Gastrocnemius medialis (tissue), 4 donors: Measurements from ENCODE around the gene WWOX. TPM values are rescaled to one million over a fixed set of nuclear protein-coding genes. Genes with fewer than 3 reads are reported as not detected.

Experiments used
- ATAC-seq, 2 donors: fragments of 150-250 bp; one replicate each; pipeline ENCODE4 v1.9.1; 2016
- DNase-seq, 2 donors: peaks; one replicate each; pipeline ENCODE4 v3.0.0-alpha.2; 2019
- H3K27ac ChIP-seq, 4 donors: fragments of 200-600 bp; sonication (generic); 1 replicate in 1 of 4; 2 replicates in 3 of 4; pipeline ENCODE4 v1.5.1; 2016 to 2018; ENCODE audit warnings: mild to moderate bottlenecking in 2 of 4, moderate library complexity in 1 of 4
- H3K27me3 ChIP-seq, 3 donors: fragments of 200-600 bp; sonication (generic) in 2 of 3; 1 replicate in 1 of 3; 2 replicates in 2 of 3; pipeline versions ENCODE4 v1.5.1 to v1.6.0; 2016 to 2019; ENCODE audit warnings: mild to moderate bottlenecking in 1 of 3, moderate library complexity in 1 of 3
- H3K36me3 ChIP-seq, 2 donors: fragments of 200-600 bp; sonication (generic) in 1 of 2; one replicate each; pipeline ENCODE4 v1.5.1; 2017 to 2018
- H3K4me1 ChIP-seq, 2 donors: fragments of 200-600 bp; sonication (generic) in 1 of 2; one replicate each; pipeline ENCODE4 v1.5.1; 2016 to 2017; ENCODE audit warnings: mild to moderate bottlenecking in 2 of 2
- H3K4me3 ChIP-seq, 4 donors: fragments of 200-600 bp; sonication (generic) in 3 of 4; 1 replicate in 1 of 4; 2 replicates in 3 of 4; pipeline ENCODE4 v1.5.1; 2016 to 2019; ENCODE audit warnings: mild to moderate bottlenecking in 2 of 4
- H3K9me3 ChIP-seq, 3 donors: fragments of 200-600 bp; sonication (generic) in 2 of 3; 1 replicate in 1 of 3; 2 replicates in 2 of 3; pipeline ENCODE4 v1.5.1; 2016 to 2019
- POLR2A ChIP-seq, 2 donors: fragments of 450-650 bp; IDR thresholded peaks; one replicate each; pipeline ENCODE4 v1.6.1; 2017; ENCODE audit warnings: antibody characterized with exemption in 2 of 2, mild to moderate bottlenecking in 2 of 2, moderate library complexity in 2 of 2
- in situ Hi-C, 4 donors: fragments of 200-750 bp; cut with MboI; loops; one replicate each; pipeline versions ENCODE4 v1.15.0 to v1.8.0; 2017; ENCODE audit warnings: low sequenced_read_pairs in 4 of 4
- intact Hi-C: fragments of 100-400 bp; cut with DNase I; formaldehyde crosslinking; loops from one replicate; pipeline ENCODE4 v1.15.1; 2023; ENCODE audit warnings: low total_unique reads
- total RNA-seq, 4 donors: library from RNA; depleted of rRNA; stranded (reverse); fragments of >200 nt; gene quantifications; one replicate each; pipeline versions ENCODE4 v1.1.0 to v1.2.3, GENCODE V29; 2016
- TF ChIP-seq, protein P1 (sequence below), 5 experiments: fragments of 450-650 bp in 3 of 5; fragments of 200-600 bp in 2 of 5; sonication (generic) in 2 of 5; IDR thresholded peaks in 4 of 5; conservative IDR thresholded peaks in 1 of 5; 1 replicate in 4 of 5; 2 replicates in 1 of 5; pipeline ENCODE4 v1.5.1; 2016 to 2019; ENCODE audit warnings: antibody characterized with exemption in 5 of 5, mild to moderate bottlenecking in 3 of 5, moderate library complexity in 3 of 5

The WWOX gene
- total RNA-seq, 4 donors from 2014 or later: 3.3 to 13.0 (median 6.0) TPM

DNA sequence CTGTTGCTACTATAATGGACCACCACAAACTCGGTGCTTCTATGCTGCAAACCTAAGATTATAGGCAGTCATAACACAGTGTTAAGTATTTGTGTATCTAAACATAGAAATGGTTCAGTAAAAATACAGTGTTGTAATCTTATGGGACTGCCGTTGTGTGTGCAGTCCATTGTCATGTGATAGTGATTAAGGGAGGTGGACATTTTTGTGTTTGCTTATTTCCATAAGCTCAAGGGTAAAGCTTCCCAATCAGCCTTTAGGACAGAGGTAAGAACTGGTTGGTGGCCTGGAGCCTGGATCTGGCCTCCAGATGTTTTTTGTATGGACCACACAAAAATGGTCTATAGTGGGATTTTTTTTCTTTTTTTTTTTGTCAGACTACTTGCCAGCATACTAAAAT lies 29.9 kb downstream of the WWOX start:
- TF ChIP-seq POLR2A (IDR thresholded peaks at IDR 0.05): no peak
- TF ChIP-seq, protein P1, sequence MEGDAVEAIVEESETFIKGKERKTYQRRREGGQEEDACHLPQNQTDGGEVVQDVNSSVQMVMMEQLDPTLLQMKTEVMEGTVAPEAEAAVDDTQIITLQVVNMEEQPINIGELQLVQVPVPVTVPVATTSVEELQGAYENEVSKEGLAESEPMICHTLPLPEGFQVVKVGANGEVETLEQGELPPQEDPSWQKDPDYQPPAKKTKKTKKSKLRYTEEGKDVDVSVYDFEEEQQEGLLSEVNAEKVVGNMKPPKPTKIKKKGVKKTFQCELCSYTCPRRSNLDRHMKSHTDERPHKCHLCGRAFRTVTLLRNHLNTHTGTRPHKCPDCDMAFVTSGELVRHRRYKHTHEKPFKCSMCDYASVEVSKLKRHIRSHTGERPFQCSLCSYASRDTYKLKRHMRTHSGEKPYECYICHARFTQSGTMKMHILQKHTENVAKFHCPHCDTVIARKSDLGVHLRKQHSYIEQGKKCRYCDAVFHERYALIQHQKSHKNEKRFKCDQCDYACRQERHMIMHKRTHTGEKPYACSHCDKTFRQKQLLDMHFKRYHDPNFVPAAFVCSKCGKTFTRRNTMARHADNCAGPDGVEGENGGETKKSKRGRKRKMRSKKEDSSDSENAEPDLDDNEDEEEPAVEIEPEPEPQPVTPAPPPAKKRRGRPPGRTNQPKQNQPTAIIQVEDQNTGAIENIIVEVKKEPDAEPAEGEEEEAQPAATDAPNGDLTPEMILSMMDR (IDR thresholded peaks at IDR 0.05 in 4 of 5, conservative IDR thresholded peaks at IDR 0.05 in 1 of 5): no peak
- intact Hi-C loops (loop anchor here (10.0 kb wide), 1 partner anchor 1955 kb away; no protein-coding TSS in a partner anchor), in situ Hi-C loops (loop anchor here in 3 of 4 donors (10.0 to 25.0 kb wide), 3 partner anchors 105 to 1475 kb away; partner anchors contain the start of gene MAF (in 1 of the 3))
- DNase-seq (no peak), ATAC-seq (no peak)
- Histone ChIP-seq H3K27me3 (no peaks in the 10 kb centered on the region), H3K4me3 (no peak overlapping the region), H3K4me1 (peaks cover 14 to 27% of the 10 kb centered on the region in 2 donors), H3K27ac (no peak overlapping the region), H3K36me3 (no peaks in the 10 kb centered on the region), H3K9me3 (no peaks in the 10 kb centered on the region)

DNA sequence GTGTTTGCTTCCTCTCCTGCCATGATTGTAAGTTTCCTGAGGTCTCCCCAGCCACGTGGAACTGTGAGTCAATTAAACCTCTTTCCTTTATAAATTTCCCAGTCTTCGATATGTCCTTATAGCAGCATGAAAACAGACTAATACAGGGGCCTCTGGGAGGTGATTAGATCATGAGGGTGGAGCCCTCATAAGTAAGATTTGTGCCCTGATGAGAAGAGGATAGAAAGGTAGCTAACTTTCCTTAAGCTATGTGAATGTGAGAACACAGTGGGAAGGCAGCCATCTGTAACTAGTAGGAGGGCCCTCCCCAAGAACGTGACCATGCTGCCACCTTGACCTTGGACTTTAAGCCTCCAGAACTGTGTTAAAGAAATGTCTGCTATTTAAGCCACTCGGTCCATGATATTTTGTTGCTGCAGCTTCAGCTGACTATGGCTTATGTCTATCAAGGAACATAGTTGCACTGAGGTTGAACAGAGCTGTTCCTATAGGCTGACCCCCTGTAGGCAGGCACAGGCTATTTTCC lies 30.7 kb downstream of the WWOX start:
- Histone ChIP-seq H3K36me3 (no peaks in the 10 kb centered on the region), H3K9me3 (no peaks in the 10 kb centered on the region), H3K4me1 (peaks cover 14 to 27% of the 10 kb centered on the region in 2 donors), H3K4me3 (no peak overlapping the region), H3K27ac (no peak overlapping the region), H3K27me3 (no peaks in the 10 kb centered on the region)
- in situ Hi-C loops (loop anchor here in 1 of 4 donors (25.0 kb wide), 1 partner anchor 307 kb away; no protein-coding TSS in a partner anchor), intact Hi-C loops (no loop called here)
- DNase-seq (no peak), ATAC-seq (no peak)
- TF ChIP-seq, protein P1 (IDR thresholded peaks at IDR 0.05 in 4 of 5, conservative IDR thresholded peaks at IDR 0.05 in 1 of 5): no peak
- no peak for TF ChIP-seq POLR2A (IDR thresholded peaks at IDR 0.05)

DNA sequence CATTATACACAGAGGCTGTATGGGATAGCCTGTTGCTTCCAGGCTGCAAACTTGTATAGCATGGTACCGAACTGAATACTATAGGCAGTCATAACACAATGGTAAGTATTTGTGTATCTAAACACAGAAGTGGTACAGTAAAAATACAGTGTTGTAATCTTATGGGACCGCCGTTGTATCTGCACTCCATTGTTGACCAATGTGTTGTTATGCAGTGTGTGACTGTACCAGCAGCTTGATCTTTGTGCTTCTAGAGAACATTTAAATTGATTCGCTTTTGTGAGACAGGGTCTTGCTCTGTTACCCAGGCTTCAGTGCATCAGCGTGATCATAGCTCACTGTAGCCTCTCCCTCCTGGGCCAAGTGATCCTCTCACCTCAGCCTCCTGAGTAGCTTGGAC lies 31.5 kb downstream of the WWOX start:
- TF ChIP-seq, protein P1 (IDR thresholded peaks at IDR 0.05 in 4 of 5, conservative IDR thresholded peaks at IDR 0.05 in 1 of 5): no peak
- peaks cover 14 to 27% of the 10 kb centered on the region in 2 donors for H3K4me1 ChIP-seq
- no peaks in the 10 kb centered on the region for H3K27me3 ChIP-seq

DNA sequence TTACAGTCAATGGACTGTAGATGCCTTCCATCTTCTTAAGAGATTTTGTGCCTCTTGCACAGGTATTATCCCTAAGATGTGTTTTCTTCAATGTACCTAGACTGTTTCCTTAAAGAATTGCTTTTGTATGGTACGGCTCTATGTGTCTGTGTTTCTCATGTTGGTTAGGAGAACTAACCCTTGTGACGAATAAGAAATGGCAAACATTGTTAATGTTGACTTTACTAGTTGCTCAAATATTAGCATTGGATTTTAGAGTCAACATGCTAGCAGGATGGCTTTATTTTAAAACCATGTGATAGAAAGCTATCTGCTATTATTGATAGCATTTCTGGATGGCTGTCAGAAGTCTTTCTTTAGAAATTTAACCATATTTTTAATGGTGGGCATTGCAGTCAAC lies 34.5 kb downstream of the WWOX start:
- intact Hi-C loops: no loop called here
- in situ Hi-C loops: loop anchor here in 1 of 4 donors (25.0 kb wide), 1 partner anchor 303 kb away; no protein-coding TSS in a partner anchor
- Histone ChIP-seq H3K9me3 (no peaks in the 10 kb centered on the region), H3K4me3 (no peak overlapping the region), H3K4me1 (no peaks in the 10 kb centered on the region), H3K27ac (no peak overlapping the region), H3K27me3 (no peaks in the 10 kb centered on the region), H3K36me3 (no peaks in the 10 kb centered on the region)
- DNase-seq: no peak
- TF ChIP-seq, protein P1 (IDR thresholded peaks at IDR 0.05 in 4 of 5, conservative IDR thresholded peaks at IDR 0.05 in 1 of 5): no peak
- TF ChIP-seq POLR2A (IDR thresholded peaks at IDR 0.05): no peak
- ATAC-seq: no peak

More for the DNA sequence above, 31.5 kb downstream of the WWOX start:
- Histone ChIP-seq H3K27ac (no peak overlapping the region), H3K9me3 (no peaks in the 10 kb centered on the region), H3K4me3 (no peak overlapping the region), H3K36me3 (no peaks in the 10 kb centered on the region)
- DNase-seq: no peak
- intact Hi-C loops: no loop called here
- in situ Hi-C loops: loop anchor here in 1 of 4 donors (25.0 kb wide), 1 partner anchor 306 kb away; no protein-coding TSS in a partner anchor
- no peak for ATAC-seq
